ENCODE data around the gene FILIP1L. TPM values are rescaled to one million over a fixed set of nuclear protein-coding genes. Genes with fewer than 3 reads are reported as not detected.

The FILIP1L gene
- total and polyA plus RNA-seq, 2 of the 8 experiments (the other 6 are each of a cell fraction or from before 2014, with no cell fraction given) = 0.06 to 0.09 TPM

DNA sequence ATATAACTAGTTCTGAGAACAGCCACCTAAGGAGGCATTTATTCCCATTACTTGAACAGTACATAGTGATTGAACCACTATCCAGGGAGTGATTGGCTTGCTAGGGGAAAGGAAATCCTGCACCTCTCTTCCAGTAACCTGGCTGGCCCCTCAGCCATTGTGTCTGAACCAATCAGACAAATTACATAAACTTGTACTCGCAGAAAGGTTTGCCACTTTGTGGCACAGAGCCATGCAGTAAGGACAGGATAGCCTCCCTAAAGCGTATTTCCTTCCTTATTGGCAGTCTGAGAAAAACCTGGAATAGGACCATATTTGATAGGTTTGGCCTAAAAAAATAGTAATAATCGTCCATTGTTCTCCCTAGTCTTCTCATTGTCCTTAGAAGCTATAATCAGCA lies 277.6 kb downstream of the FILIP1L start:
- Histone ChIP-seq H2BK120ac (replicated peaks; ENCODE audit: low read depth, low read length) (no peak overlapping the region), H2BK5ac (ENCODE audit: low read depth, low read length) (no peak overlapping the region), H3K14ac (ENCODE audit: insufficient read length) (no peak overlapping the region), H4K91ac (replicated peaks; ENCODE audit: insufficient read length, low read length) (no peak overlapping the region), H3K27me3 (replicated peaks in 1 of 4; ENCODE audit: control insufficient read depth in 3 of 4, extremely low read depth in 1 of 4, insufficient read depth in 3 of 4, low read length in 3 of 4) (no peaks in the 10 kb centered on the region), H3K79me2 (ENCODE audit: control insufficient read depth in 1 of 2, insufficient read depth in 2 of 2, low read length in 2 of 2) (peaks cover 0 to 25% of the 10 kb centered on the region in 2 experiments; a peak in 3 of 4 replicates), H3K27ac (ENCODE audit: low read depth, low read length) (no peak overlapping the region), H3K23me2 (ENCODE audit: low read depth, low read length) (no peaks in the 10 kb centered on the region; the same call in 1 of the 2 replicates), H2BK20ac (ENCODE audit: low read length) (no peak overlapping the region), H3K4me1 (replicated peaks in 1 of 4; ENCODE audit: control insufficient read depth in 3 of 4, insufficient read depth in 4 of 4, low read length in 3 of 4) (peaks cover 0 to 5% (median 2%) of the 10 kb centered on the region in 4 experiments; a peak in 4 of 7 replicates), H2BK12ac (ENCODE audit: low read depth, low read length) (no peak overlapping the region), H3K56ac (replicated peaks; ENCODE audit: insufficient read length, low read depth, low read length) (no peak overlapping the region), H3K4ac (replicated peaks; ENCODE audit: insufficient read length, low read depth, low read length) (no peak overlapping the region), H3K23ac (ENCODE audit: insufficient read length) (no peak overlapping the region), H4K20me1 (replicated peaks in 1 of 2; ENCODE audit: control insufficient read depth in 1 of 2, insufficient read depth in 2 of 2, low read length in 2 of 2) (peaks cover 0 to 2% of the 10 kb centered on the region in 2 experiments), H3K4me3 (ENCODE audit: extremely low read depth in 1 of 4, insufficient read depth in 2 of 4, low read depth in 3 of 4, low read length in 4 of 4) (no peak overlapping the region), H4K5ac (ENCODE audit: insufficient read length, low read depth, low read length) (no peak overlapping the region), H3K4me2 (ENCODE audit: insufficient read depth in 1 of 2, low read depth in 2 of 2, low read length in 2 of 2) (no peak overlapping the region), H3K36me3 (ENCODE audit: control insufficient read depth in 2 of 4, insufficient read depth in 4 of 4, low read length in 3 of 4) (no peaks in the 10 kb centered on the region), H3K9ac (replicated peaks in 1 of 4; ENCODE audit: extremely low read depth in 1 of 4, low read depth in 3 of 4, low read length in 3 of 4) (no peak overlapping the region), H2AK5ac (ENCODE audit: low read depth, low read length) (no peak overlapping the region), H3K79me1 (ENCODE audit: low read depth, low read length) (peaks cover 5% of the 10 kb centered on the region), H2AFZ (ENCODE audit: low read length) (no peak overlapping the region), H4K8ac (ENCODE audit: extremely low read depth, insufficient read depth, low read length) (no peak overlapping the region), H2BK15ac (ENCODE audit: low read length) (no peak overlapping the region), H3K18ac (ENCODE audit: extremely low read depth, low read length) (no peak overlapping the region), H3K9me3 (ENCODE audit: insufficient read depth in 2 of 2, low read depth in 1 of 2, low read length in 1 of 2) (no peaks in the 10 kb centered on the region)
- no peak for DNase-seq (ENCODE audit: low read depth in 1 of 2, low spot score in 2 of 2)
- ChIA-PET POLR2A (ENCODE audit: partially characterized antibody) (no interaction called here), CTCF (ENCODE audit: partially characterized antibody) (no interaction called here)
- FAIRE-seq = no peak
- WGBS, 2 experiments (ENCODE audit: extremely low coverage in 1 of 2, insufficient coverage in 1 of 2, insufficient read length in 1 of 2, insufficient replicate concordance in 2 of 2, low coverage in 1 of 2, low lambda C conversion rate in 2 of 2, missing lambda C conversion rate in 1 of 2) = 97% methylated on average over 3 of the region's 3 CpGs; no CpG with 5 or more reads in 1 of the 2 experiments
- TF ChIP-seq ASH2L (IDR thresholded peaks at IDR 0.05; ENCODE audit: low read length) (no peak), RNF2 (IDR thresholded peaks at IDR 0.05; ENCODE audit: borderline replicate concordance, low read depth, low read length, missing control alignments, poor library complexity, severe bottlenecking) (no peak), EP300 (IDR thresholded peaks at IDR 0.05; ENCODE audit: borderline replicate concordance in 1 of 2, low read depth in 2 of 2, low read length in 2 of 2) (no peak), SP4 (IDR thresholded peaks at IDR 0.05; ENCODE audit: low read length) (no peak), RBBP5 (IDR thresholded peaks at IDR 0.05; ENCODE audit: borderline replicate concordance, low read depth, low read length) (no peak), YY1 (IDR thresholded peaks at IDR 0.05; ENCODE audit: low read depth, low read length) (no peak), NANOG (IDR thresholded peaks at IDR 0.05; ENCODE audit: insufficient read depth, low read depth, low read length, poor library complexity, severe bottlenecking) (no peak), POU5F1 (IDR thresholded peaks at IDR 0.05; ENCODE audit: low read depth, low read length) (no peak), POLR2AphosphoS5 (IDR thresholded peaks at IDR 0.05; ENCODE audit: low read depth, low read length) (no peak), GABPA (IDR thresholded peaks at IDR 0.05; ENCODE audit: borderline replicate concordance, insufficient read depth, low read length) (no peak), ZNF274 (IDR thresholded peaks at IDR 0.05; ENCODE audit: borderline replicate concordance, extremely low read depth, low read length) (no peak)

Data from H1 (cell line).